K562 (cell line): ENCODE measurements around the gene LATS1. TPM values are rescaled to one million over a fixed set of nuclear protein-coding genes. Genes with fewer than 3 reads are reported as not detected.

Experiments used
- CXXC5 ChIP-seq: fragments of 250-450 bp; sonication (Bioruptor Pico); IDR thresholded peaks from 2 replicates; pipeline ENCODE4 v1.8.0; 2022; ENCODE audit warnings: inconsistent platforms, mild to moderate bottlenecking, moderate library complexity
- PHF8 ChIP-seq: fragments of 200-600 bp; sonication (generic); IDR thresholded peaks from 2 replicates; pipeline ENCODE4 v1.6.1; 2012; ENCODE audit warnings: mixed run types, mild to moderate bottlenecking, inconsistent platforms, low read length, moderate library complexity, borderline replicate concordance
- THRAP3 ChIP-seq: fragments of 450-650 bp; IDR thresholded peaks from 2 replicates; pipeline ENCODE4 v1.6.1; 2016; ENCODE audit warnings: mild to moderate bottlenecking, inconsistent platforms, borderline replicate concordance
- ZNF239 ChIP-seq: fragments of 250-450 bp; sonication (Bioruptor Pico); IDR thresholded peaks from 2 replicates; pipeline ENCODE4 v1.4.0; 2020; ENCODE audit warnings: mild to moderate bottlenecking
- ZNF347 ChIP-seq: fragments of 450-650 bp; formaldehyde crosslinking; IDR thresholded peaks from 2 replicates; pipeline ENCODE4 v1.4.0; 2020; ENCODE audit warnings: low read depth, mild to moderate bottlenecking, moderate library complexity
- ZNF384 ChIP-seq: IDR thresholded peaks from 2 replicates; pipeline ENCODE4 v1.6.1; 2012; ENCODE audit warnings: low read depth, low read length, improper control_type of control experiment
- ZNF79 ChIP-seq: fragments of 250-450 bp; sonication (Bioruptor Pico); IDR thresholded peaks from 2 replicates; pipeline ENCODE4 v1.4.0; 2020; ENCODE audit warnings: low read depth, mild to moderate bottlenecking, moderate library complexity
- ZSCAN32 ChIP-seq: fragments of 450-650 bp; formaldehyde crosslinking; IDR thresholded peaks from 2 replicates; pipeline ENCODE4 v1.4.0; 2020; ENCODE audit warnings: mild to moderate bottlenecking, moderate library complexity
- polyA plus RNA-seq, 8 experiments: library from polyadenylated mRNA; depleted of rRNA in 4 of 8; stranded (reverse) in 5 of 8; unstranded in 3 of 8; fragments of >200 nt; fragmentation: Nextera tagmentation in 2 of 8; fragmentation: Illumina TruSeq in 1 of 8; extraction: Ambion mirVana in 2 of 8; extraction: Trizol in 1 of 8; gene quantifications; 2 replicates each; pipeline versions ENCODE4 v1.2.1 to v1.2.3, GENCODE V29; 2011 to 2014; ENCODE audit warnings: inconsistent platforms in 1 of 8, missing spikeins in 1 of 8
- total RNA-seq, 7 experiments: library from RNA; depleted of rRNA in 6 of 7; stranded (reverse); fragments of >200 nt in 6 of 7; fragmentation: Illumina TruSeq in 2 of 7; extraction: Trizol in 2 of 7; gene quantifications; 2 replicates each; pipeline versions ENCODE4 v1.2.1 to v1.2.3, GENCODE V29; 2011 to 2021; ENCODE audit warnings: low replicate concordance in 1 of 7
- TF ChIP-seq, protein P1 (sequence below), 2 experiments: IDR thresholded peaks in 1 of 2; conservative IDR thresholded peaks in 1 of 2; 2 replicates each; pipeline ENCODE4 v1.6.1; 2016; ENCODE audit warnings: low read depth in 2 of 2, mild to moderate bottlenecking in 1 of 2, missing compliant biosample characterization in 1 of 2, missing genetic modification characterization in 1 of 2, moderate library complexity in 1 of 2
- TF ChIP-seq, protein P2 (sequence below): sonication (generic); formaldehyde crosslinking; IDR thresholded peaks from 2 replicates; pipeline ENCODE4 v1.8.1; 2023; ENCODE audit warnings: mild to moderate bottlenecking, missing genetic modification reagents, moderate library complexity
- TF ChIP-seq, protein P3 (sequence below): fragments of 450-650 bp; IDR thresholded peaks from 2 replicates; pipeline ENCODE4 v1.7.0; 2016; ENCODE audit warnings: borderline replicate concordance
- TF ChIP-seq, protein P4 (sequence below): fragments of 250-450 bp; sonication (Bioruptor Pico); IDR thresholded peaks from 2 replicates; pipeline ENCODE4 v1.5.1; 2021; ENCODE audit warnings: mild to moderate bottlenecking
- TF ChIP-seq, protein P5 (sequence below): sonication (generic); formaldehyde crosslinking; IDR thresholded peaks from 2 replicates; pipeline ENCODE4 v1.8.0; 2023; ENCODE audit warnings: missing genetic modification reagents, mild to moderate bottlenecking, borderline replicate concordance

The LATS1 gene
- total and polyA plus RNA-seq, 9 of the 15 experiments (the other 6 are each of a cell fraction or from before 2014, with no cell fraction given): 5.0 to 36.3 (median 18.4) TPM

DNA sequence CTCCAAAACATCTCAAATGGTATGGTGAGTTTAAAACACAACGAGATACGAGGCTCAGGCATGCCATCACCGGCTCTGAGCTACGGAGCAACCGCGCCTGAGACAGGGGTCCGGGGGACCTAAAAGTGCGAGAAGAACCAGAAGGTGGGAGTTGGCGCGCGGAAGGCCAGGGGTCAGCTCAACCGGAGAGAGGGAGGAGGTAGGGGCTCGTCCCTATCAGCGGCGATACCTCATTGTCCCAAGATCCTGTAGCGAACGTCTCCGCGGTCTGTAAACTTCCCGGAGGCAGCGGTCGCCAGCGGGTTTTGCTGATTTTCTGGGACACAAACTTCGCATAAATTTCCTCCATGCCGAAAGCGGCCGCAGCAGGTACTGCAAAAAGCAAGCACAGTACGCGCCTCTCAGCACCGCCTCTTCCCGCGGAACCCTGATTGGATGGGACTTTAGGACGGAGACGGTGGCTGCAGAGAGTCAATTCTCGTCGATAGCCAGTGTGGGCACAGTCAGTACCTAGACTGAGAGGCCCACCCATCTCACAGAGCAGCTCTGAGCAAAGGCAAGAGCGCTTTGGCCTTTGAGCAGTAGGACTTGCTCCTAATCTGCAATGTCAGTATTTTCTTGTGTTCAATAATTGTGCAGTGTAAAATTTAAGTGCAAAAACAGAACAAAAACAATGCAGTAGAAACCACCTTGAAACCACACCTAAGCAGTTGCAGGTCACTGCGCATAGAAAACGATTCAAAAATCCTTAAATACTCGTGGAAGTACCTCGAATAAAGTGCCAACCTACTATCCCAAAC is 28.4 kb upstream of the LATS1 start, which contains the start of gene NUP43 (continued):
- TF ChIP-seq, protein P1, sequence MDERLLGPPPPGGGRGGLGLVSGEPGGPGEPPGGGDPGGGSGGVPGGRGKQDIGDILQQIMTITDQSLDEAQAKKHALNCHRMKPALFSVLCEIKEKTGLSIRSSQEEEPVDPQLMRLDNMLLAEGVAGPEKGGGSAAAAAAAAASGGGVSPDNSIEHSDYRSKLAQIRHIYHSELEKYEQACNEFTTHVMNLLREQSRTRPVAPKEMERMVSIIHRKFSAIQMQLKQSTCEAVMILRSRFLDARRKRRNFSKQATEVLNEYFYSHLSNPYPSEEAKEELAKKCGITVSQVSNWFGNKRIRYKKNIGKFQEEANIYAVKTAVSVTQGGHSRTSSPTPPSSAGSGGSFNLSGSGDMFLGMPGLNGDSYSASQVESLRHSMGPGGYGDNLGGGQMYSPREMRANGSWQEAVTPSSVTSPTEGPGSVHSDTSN (CRISPR knock-in tag; IDR thresholded peaks at IDR 0.05; ENCODE audit: low read depth): no peak
- TF ChIP-seq, protein P1 (tag; conservative IDR thresholded peaks at IDR 0.05; ENCODE audit: low read depth): no peak
- TF ChIP-seq, protein P2, sequence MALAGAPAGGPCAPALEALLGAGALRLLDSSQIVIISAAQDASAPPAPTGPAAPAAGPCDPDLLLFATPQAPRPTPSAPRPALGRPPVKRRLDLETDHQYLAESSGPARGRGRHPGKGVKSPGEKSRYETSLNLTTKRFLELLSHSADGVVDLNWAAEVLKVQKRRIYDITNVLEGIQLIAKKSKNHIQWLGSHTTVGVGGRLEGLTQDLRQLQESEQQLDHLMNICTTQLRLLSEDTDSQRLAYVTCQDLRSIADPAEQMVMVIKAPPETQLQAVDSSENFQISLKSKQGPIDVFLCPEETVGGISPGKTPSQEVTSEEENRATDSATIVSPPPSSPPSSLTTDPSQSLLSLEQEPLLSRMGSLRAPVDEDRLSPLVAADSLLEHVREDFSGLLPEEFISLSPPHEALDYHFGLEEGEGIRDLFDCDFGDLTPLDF (CRISPR knock-in tag): no peak; the same call in 1 of the 2 replicates
- TF ChIP-seq, protein P3, sequence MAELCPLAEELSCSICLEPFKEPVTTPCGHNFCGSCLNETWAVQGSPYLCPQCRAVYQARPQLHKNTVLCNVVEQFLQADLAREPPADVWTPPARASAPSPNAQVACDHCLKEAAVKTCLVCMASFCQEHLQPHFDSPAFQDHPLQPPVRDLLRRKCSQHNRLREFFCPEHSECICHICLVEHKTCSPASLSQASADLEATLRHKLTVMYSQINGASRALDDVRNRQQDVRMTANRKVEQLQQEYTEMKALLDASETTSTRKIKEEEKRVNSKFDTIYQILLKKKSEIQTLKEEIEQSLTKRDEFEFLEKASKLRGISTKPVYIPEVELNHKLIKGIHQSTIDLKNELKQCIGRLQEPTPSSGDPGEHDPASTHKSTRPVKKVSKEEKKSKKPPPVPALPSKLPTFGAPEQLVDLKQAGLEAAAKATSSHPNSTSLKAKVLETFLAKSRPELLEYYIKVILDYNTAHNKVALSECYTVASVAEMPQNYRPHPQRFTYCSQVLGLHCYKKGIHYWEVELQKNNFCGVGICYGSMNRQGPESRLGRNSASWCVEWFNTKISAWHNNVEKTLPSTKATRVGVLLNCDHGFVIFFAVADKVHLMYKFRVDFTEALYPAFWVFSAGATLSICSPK: no peak
- TF ChIP-seq, protein P4, sequence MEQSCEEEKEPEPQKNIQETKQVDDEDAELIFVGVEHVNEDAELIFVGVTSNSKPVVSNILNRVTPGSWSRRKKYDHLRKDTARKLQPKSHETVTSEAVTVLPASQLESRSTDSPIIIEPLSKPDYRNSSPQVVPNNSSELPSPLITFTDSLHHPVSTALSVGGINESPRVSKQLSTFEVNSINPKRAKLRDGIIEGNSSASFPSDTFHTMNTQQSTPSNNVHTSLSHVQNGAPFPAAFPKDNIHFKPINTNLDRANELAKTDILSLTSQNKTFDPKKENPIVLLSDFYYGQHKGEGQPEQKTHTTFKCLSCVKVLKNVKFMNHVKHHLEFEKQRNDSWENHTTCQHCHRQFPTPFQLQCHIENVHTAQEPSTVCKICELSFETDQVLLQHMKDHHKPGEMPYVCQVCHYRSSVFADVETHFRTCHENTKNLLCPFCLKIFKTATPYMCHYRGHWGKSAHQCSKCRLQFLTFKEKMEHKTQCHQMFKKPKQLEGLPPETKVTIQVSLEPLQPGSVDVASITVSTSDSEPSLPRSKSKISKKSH (CRISPR knock-in tag): no peak
- no peak for TF ChIP-seq ZNF239 (CRISPR knock-in tag)
- peak; percentile 85; the same call in 1 of the 2 replicates for TF ChIP-seq PHF8
- TF ChIP-seq CXXC5 (CRISPR knock-in tag): peak; percentile 83
- TF ChIP-seq THRAP3: no peak
- TF ChIP-seq ZNF79 (CRISPR knock-in tag): no peak
- TF ChIP-seq, protein P5, sequence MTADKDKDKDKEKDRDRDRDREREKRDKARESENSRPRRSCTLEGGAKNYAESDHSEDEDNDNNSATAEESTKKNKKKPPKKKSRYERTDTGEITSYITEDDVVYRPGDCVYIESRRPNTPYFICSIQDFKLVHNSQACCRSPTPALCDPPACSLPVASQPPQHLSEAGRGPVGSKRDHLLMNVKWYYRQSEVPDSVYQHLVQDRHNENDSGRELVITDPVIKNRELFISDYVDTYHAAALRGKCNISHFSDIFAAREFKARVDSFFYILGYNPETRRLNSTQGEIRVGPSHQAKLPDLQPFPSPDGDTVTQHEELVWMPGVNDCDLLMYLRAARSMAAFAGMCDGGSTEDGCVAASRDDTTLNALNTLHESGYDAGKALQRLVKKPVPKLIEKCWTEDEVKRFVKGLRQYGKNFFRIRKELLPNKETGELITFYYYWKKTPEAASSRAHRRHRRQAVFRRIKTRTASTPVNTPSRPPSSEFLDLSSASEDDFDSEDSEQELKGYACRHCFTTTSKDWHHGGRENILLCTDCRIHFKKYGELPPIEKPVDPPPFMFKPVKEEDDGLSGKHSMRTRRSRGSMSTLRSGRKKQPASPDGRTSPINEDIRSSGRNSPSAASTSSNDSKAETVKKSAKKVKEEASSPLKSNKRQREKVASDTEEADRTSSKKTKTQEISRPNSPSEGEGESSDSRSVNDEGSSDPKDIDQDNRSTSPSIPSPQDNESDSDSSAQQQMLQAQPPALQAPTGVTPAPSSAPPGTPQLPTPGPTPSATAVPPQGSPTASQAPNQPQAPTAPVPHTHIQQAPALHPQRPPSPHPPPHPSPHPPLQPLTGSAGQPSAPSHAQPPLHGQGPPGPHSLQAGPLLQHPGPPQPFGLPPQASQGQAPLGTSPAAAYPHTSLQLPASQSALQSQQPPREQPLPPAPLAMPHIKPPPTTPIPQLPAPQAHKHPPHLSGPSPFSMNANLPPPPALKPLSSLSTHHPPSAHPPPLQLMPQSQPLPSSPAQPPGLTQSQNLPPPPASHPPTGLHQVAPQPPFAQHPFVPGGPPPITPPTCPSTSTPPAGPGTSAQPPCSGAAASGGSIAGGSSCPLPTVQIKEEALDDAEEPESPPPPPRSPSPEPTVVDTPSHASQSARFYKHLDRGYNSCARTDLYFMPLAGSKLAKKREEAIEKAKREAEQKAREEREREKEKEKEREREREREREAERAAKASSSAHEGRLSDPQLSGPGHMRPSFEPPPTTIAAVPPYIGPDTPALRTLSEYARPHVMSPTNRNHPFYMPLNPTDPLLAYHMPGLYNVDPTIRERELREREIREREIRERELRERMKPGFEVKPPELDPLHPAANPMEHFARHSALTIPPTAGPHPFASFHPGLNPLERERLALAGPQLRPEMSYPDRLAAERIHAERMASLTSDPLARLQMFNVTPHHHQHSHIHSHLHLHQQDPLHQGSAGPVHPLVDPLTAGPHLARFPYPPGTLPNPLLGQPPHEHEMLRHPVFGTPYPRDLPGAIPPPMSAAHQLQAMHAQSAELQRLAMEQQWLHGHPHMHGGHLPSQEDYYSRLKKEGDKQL (CRISPR knock-in tag): no peak
- TF ChIP-seq ZNF384: no peak
- no peak for TF ChIP-seq ZSCAN32 (CRISPR knock-in tag)
- no peak for TF ChIP-seq ZNF347 (CRISPR knock-in tag)
